Progenitor cell of endocrine pancreas (in vitro differentiated cells): ENCODE results near the gene RAB40A. TPM values are rescaled to one million over a fixed set of nuclear protein-coding genes. Genes with fewer than 3 reads are reported as not detected.
"Not testable (repeated sequence)": the region's sequence is repeated elsewhere in the genome, so short reads cannot be mapped to it uniquely, and the experiment has no call there.

ENCODE experiments used
- DNase-seq: peaks from one replicate; pipeline ENCODE4 v3.0.0; 2021; ENCODE audit warnings: low spot score; ENCODE audit not compliant: unreplicated experiment
- H3K27ac Mint-ChIP-seq: 2 replicates; pipeline ENCODE4 v1.8.0; 2021; ENCODE audit warnings: mild to moderate bottlenecking, moderate library complexity, mixed read lengths
- H3K27me3 Mint-ChIP-seq: 2 replicates; pipeline ENCODE4 v1.8.0; 2021; ENCODE audit warnings: mixed read lengths
- H3K36me3 Mint-ChIP-seq: 2 replicates; pipeline ENCODE4 v1.8.0; 2022; ENCODE audit warnings: mixed read lengths; ENCODE audit not compliant: insufficient read depth
- H3K4me1 Mint-ChIP-seq: 2 replicates; pipeline ENCODE4 v1.8.0; 2021; ENCODE audit warnings: low read depth, mixed read lengths
- H3K4me3 Mint-ChIP-seq: 2 replicates; pipeline ENCODE4 v1.8.0; 2021; ENCODE audit warnings: low read depth, mild to moderate bottlenecking, moderate library complexity, mixed read lengths
- H3K9me3 Mint-ChIP-seq: 2 replicates; pipeline ENCODE4 v1.8.0; 2021; ENCODE audit warnings: low read depth, mixed read lengths
- total RNA-seq: library from RNA; stranded (reverse); gene quantifications from 2 replicates; pipeline ENCODE4 v1.2.1, GENCODE V29; 2021
- TF ChIP-seq, protein P1 (sequence below): fragments of 200-600 bp; sonication (generic); IDR thresholded peaks from one replicate; pipeline ENCODE4 v1.5.0; 2021; ENCODE audit warnings: antibody characterized with exemption, mild to moderate bottlenecking; ENCODE audit not compliant: unreplicated experiment

Gene RAB40A
- total RNA-seq, 1 donor from 2014 or later: 0.98 TPM

DNA sequence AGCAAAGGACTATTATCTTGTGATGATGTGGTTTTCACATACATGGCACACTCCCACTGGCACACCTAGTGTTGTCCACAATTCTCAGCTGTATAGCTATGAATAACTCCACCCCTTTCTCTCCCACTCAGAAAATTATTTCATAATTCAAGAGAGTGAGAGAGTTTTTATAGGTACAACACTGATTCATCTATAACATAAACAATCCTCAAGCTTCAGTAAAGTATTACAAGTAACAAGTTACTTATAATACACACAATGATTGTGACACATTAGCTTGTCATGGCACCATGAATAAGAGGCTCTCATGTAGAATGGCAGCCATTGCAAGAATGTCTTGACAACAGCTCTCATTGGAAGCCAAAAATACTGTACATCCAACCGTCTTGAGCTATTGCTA lies 43.9 kb downstream of the RAB40A start:
- H3K4me3 Mint-ChIP-seq: no peak overlapping the region
- H3K27me3 Mint-ChIP-seq: no peaks in the 10 kb centered on the region
- H3K4me1 Mint-ChIP-seq: no peaks in the 10 kb centered on the region
- TF ChIP-seq, protein P1, sequence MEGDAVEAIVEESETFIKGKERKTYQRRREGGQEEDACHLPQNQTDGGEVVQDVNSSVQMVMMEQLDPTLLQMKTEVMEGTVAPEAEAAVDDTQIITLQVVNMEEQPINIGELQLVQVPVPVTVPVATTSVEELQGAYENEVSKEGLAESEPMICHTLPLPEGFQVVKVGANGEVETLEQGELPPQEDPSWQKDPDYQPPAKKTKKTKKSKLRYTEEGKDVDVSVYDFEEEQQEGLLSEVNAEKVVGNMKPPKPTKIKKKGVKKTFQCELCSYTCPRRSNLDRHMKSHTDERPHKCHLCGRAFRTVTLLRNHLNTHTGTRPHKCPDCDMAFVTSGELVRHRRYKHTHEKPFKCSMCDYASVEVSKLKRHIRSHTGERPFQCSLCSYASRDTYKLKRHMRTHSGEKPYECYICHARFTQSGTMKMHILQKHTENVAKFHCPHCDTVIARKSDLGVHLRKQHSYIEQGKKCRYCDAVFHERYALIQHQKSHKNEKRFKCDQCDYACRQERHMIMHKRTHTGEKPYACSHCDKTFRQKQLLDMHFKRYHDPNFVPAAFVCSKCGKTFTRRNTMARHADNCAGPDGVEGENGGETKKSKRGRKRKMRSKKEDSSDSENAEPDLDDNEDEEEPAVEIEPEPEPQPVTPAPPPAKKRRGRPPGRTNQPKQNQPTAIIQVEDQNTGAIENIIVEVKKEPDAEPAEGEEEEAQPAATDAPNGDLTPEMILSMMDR: no peak
- no peaks in the 10 kb centered on the region for H3K36me3 Mint-ChIP-seq
- H3K27ac Mint-ChIP-seq: no peak overlapping the region
- no peak for DNase-seq
- no peaks in the 10 kb centered on the region for H3K9me3 Mint-ChIP-seq

DNA sequence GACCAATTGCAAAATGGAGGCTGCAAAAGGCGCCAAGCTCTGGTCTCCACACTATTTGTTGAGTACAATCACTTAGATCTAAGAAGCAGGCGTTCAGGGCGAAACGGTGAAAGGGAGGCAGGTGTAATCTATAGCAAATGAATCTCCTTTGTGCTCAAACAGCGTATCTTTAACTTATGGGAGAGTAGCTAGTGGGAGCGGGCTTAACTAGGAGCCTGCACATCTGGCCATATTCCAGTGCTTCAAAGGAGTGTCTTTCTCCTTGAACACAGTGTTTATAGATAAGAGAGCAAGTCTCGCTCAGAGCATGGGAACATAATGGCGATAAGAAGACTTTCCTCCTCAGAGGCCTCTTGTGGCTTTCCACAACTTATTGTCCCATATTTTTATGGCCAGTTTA lies 49.3 kb downstream of the RAB40A start:
- H3K9me3 Mint-ChIP-seq, DNase-seq, H3K27me3 Mint-ChIP-seq, H3K27ac Mint-ChIP-seq, H3K4me3 Mint-ChIP-seq, H3K36me3 Mint-ChIP-seq: not testable (repeated sequence)
- peaks cover 10% of the 10 kb centered on the region for H3K4me1 Mint-ChIP-seq

DNA sequence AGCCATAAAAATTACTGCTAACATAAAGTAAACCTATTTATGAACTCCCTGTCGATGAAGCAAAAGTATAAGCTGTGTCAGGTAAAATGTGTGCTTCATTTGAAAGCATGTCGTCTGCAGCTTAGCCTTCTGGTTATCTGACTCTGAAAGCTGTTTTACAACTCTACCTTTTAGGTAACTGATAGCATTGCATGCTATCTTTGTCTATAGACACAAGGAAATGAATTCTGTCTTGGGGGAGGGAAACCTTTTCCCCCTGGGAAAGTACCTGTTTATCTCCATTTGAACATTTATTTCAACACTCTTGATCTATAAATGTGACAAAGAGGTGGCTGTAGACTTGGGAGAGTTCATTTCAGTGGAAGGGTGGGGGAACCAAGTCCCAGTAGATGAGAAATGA lies 51.4 kb downstream of the RAB40A start:
- Mint-ChIP-seq H3K27me3 (no peaks in the 10 kb centered on the region), H3K4me1 (peaks cover 15% of the 10 kb centered on the region), H3K36me3 (peaks cover 1% of the 10 kb centered on the region), H3K27ac (no peak overlapping the region), H3K4me3 (no peak overlapping the region), H3K9me3 (no peaks in the 10 kb centered on the region)
- no peak for DNase-seq
- TF ChIP-seq, protein P1: no peak

DNA sequence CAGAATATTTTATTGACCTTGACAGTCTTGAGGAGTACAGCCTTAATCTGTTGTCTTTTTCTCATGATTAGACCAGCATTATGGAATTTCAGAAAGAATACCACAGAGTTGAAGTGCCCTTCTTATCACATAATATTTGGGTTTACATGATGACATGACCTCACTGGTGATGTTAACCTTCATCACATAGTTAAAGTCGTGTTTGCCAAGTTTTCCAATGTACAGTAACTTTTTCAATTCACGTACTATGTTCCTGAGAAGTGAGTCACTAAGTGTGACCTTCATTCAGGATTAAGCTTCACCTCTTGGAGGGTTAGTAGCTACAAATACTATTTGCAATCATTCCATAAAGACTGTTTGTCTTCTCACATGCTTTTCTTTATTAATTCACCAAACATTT lies 52.1 kb downstream of the RAB40A start:
- Mint-ChIP-seq H3K36me3 (peaks cover 1% of the 10 kb centered on the region), H3K9me3 (no peaks in the 10 kb centered on the region), H3K27ac (no peak overlapping the region), H3K4me1 (peaks cover 17% of the 10 kb centered on the region), H3K4me3 (no peak overlapping the region), H3K27me3 (no peaks in the 10 kb centered on the region)
- TF ChIP-seq, protein P1: no peak
- DNase-seq: no peak

DNA sequence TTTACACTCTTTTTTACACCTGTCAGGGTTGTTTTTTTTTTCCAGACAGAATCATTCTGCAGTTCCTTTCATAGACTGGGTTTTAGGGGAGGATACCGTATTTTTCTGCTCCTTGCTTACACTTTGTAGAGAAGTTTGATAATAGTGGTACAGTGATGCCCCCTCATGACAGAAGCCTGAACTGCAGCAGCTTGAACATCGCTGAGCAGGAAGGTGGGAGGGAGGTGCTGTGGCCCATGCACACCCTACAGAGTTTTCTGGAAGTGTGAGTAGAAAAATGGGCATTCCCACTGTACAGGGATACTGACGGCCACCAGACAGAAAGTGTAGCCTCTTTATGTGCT lies 54.5 kb downstream of the RAB40A start:
- Mint-ChIP-seq H3K9me3 (peaks cover 4% of the 10 kb centered on the region), H3K4me1 (peaks cover 21% of the 10 kb centered on the region), H3K4me3 (peak overlapping the region; percentile 60), H3K36me3 (peaks cover 5% of the 10 kb centered on the region), H3K27me3 (no peaks in the 10 kb centered on the region), H3K27ac (peak overlapping the region; percentile 86)
- TF ChIP-seq, protein P1: peak; percentile 74
- peak; percentile 54 for DNase-seq

DNA sequence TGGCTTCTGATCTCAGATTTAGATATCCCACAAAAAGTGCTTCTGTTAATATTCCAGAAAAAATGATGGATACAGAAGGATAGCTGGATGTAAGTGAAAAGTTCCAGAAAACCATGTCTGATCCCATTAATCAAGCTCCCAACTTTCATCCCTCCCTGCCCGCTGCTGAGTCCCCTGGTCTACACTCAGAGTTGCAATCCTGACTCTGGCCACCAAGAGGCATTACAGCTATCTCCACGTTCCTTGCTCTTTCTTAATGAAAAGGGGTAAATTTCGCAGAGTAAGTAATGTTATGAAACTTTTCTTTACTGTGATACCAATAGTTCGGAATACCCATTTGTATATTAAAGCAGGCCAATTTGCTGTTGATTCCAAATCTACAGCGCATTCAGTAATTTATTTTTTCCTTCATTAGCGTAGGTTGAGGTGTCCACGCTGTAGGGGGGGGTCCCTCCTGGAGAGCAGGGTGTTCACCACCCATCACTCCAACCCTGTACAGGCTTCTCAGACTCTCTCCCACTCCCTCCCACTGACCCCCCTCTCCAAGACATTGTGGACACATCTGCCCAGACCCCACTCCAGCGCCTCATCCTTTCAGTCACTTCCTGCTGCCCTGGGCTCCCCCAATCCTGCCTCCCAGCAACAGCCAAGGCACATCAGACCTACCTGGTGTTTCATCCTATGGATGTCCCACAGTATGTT lies 55.1 kb downstream of the RAB40A start:
- H3K27me3 Mint-ChIP-seq: no peaks in the 10 kb centered on the region
- no peak for DNase-seq
- peak overlapping the region; percentile 60 for H3K4me3 Mint-ChIP-seq
- peaks cover 5% of the 10 kb centered on the region for H3K9me3 Mint-ChIP-seq
- H3K27ac Mint-ChIP-seq: peak overlapping the region; percentile 86
- TF ChIP-seq, protein P1: peak; percentile 46
- peaks cover 21% of the 10 kb centered on the region for H3K4me1 Mint-ChIP-seq
- H3K36me3 Mint-ChIP-seq: peaks cover 3% of the 10 kb centered on the region
